Peyer's patch (tissue), 4 donors: Measurements from ENCODE around the gene CCDC197. TPM values are rescaled to one million over a fixed set of nuclear protein-coding genes. Genes with fewer than 3 reads are reported as not detected.

ENCODE experiments used
- DNase-seq, 3 donors: peaks; one replicate each; pipeline ENCODE4 v3.0.0-alpha.2; 2017 to 2019
- H3K27ac ChIP-seq, 4 donors: fragments of 200-600 bp; sonication (generic); one replicate each; pipeline ENCODE4 v1.5.1; 2016 to 2019
- H3K27me3 ChIP-seq, 2 donors: fragments of 200-600 bp; sonication (generic); one replicate each; pipeline ENCODE4 v1.5.1; 2019
- H3K36me3 ChIP-seq, 3 donors: fragments of 200-600 bp; sonication (generic); one replicate each; pipeline ENCODE4 v1.5.1; 2016 to 2019
- H3K4me1 ChIP-seq, 4 donors: fragments of 200-600 bp; sonication (generic); one replicate each; pipeline ENCODE4 v1.5.1; 2016 to 2019
- H3K4me3 ChIP-seq, 4 donors: fragments of 200-600 bp; sonication (generic); 1 replicate in 3 of 4; 2 replicates in 1 of 4; pipeline ENCODE4 v1.5.1; 2016 to 2019; ENCODE audit warnings: mild to moderate bottlenecking in 1 of 4
- H3K9me3 ChIP-seq, 4 donors: fragments of 200-600 bp; sonication (generic); one replicate each; pipeline ENCODE4 v1.5.1; 2016 to 2019; ENCODE audit warnings: mild to moderate bottlenecking in 1 of 4
- CTCF ChIP-seq, 6 experiments: fragments of 450-650 bp in 4 of 6; fragments of 200-600 bp in 2 of 6; sonication (generic) in 1 of 6; IDR thresholded peaks; one replicate each; pipeline ENCODE4 v1.5.1; 2017 to 2019; ENCODE audit warnings: antibody characterized with exemption in 6 of 6, mild to moderate bottlenecking in 3 of 6, moderate library complexity in 1 of 6
- POLR2A ChIP-seq, 2 donors: fragments of 450-650 bp; IDR thresholded peaks; one replicate each; pipeline ENCODE4 v1.5.1; 2017; ENCODE audit warnings: antibody characterized with exemption in 2 of 2, mild to moderate bottlenecking in 2 of 2, moderate library complexity in 2 of 2
- total RNA-seq, 4 donors: library from RNA; depleted of rRNA; stranded (reverse); fragments of >200 nt; gene quantifications; one replicate each; pipeline ENCODE4 v1.1.0, GENCODE V29; 2016

The CCDC197 gene
- total RNA-seq, 4 donors from 2014 or later: not detected

GRCh38 chr14:93994919-93995682 is 2.0 kb upstream of the CCDC197 start:
- no peaks in the 10 kb centered on the region for H3K4me1 ChIP-seq
- H3K36me3 ChIP-seq: no peaks in the 10 kb centered on the region
- no peaks in the 10 kb centered on the region for H3K9me3 ChIP-seq
- peak overlapping the region in 1 of 4 donors; percentile 73 for H3K27ac ChIP-seq
- TF ChIP-seq CTCF (IDR thresholded peaks at IDR 0.05) (no peak), POLR2A (IDR thresholded peaks at IDR 0.05) (no peak)
- no peak for DNase-seq
- H3K27me3 ChIP-seq: no peaks in the 10 kb centered on the region
- no peak overlapping the region for H3K4me3 ChIP-seq

GRCh38 chr14:93996130-93996695 is 888 bp upstream of the CCDC197 start:
- TF ChIP-seq CTCF (IDR thresholded peaks at IDR 0.05) (no peak), POLR2A (IDR thresholded peaks at IDR 0.05) (no peak)
- no peaks in the 10 kb centered on the region for H3K9me3 ChIP-seq
- no peak overlapping the region for H3K4me3 ChIP-seq
- H3K27ac ChIP-seq: peak overlapping the region in 1 of 4 donors; percentile 73
- no peaks in the 10 kb centered on the region for H3K27me3 ChIP-seq
- H3K36me3 ChIP-seq: no peaks in the 10 kb centered on the region
- H3K4me1 ChIP-seq: peaks cover 0 to 4% (median 1%) of the 10 kb centered on the region in 4 donors
- no peak for DNase-seq

GRCh38 chr14:93997916-93998870 is 1.1 kb downstream of the CCDC197 start:
- no peak for DNase-seq
- Histone ChIP-seq H3K27ac (no peak overlapping the region), H3K36me3 (no peaks in the 10 kb centered on the region), H3K4me1 (peaks cover 0 to 5% (median 3%) of the 10 kb centered on the region in 4 donors), H3K4me3 (no peak overlapping the region), H3K9me3 (no peaks in the 10 kb centered on the region), H3K27me3 (no peaks in the 10 kb centered on the region)
- no peak for TF ChIP-seq CTCF (IDR thresholded peaks at IDR 0.05)
- TF ChIP-seq POLR2A (IDR thresholded peaks at IDR 0.05): no peak

GRCh38 chr14:93998871-93999403 is 1.8 kb downstream of the CCDC197 start:
- Histone ChIP-seq H3K36me3 (no peaks in the 10 kb centered on the region), H3K9me3 (no peaks in the 10 kb centered on the region), H3K27ac (no peak overlapping the region), H3K4me3 (no peak overlapping the region), H3K27me3 (no peaks in the 10 kb centered on the region), H3K4me1 (peaks cover 0 to 5% (median 3%) of the 10 kb centered on the region in 4 donors)
- TF ChIP-seq POLR2A (IDR thresholded peaks at IDR 0.05) (no peak), CTCF (IDR thresholded peaks at IDR 0.05) (no peak)
- no peak for DNase-seq

GRCh38 chr14:93999573-93999972 is 2.5 kb downstream of the CCDC197 start:
- no peaks in the 10 kb centered on the region for H3K36me3 ChIP-seq
- H3K27me3 ChIP-seq: no peaks in the 10 kb centered on the region
- no peak overlapping the region for H3K27ac ChIP-seq
- H3K4me1 ChIP-seq: peaks cover 0 to 5% (median 3%) of the 10 kb centered on the region in 4 donors
- DNase-seq: no peak
- TF ChIP-seq POLR2A (IDR thresholded peaks at IDR 0.05) (no peak), CTCF (IDR thresholded peaks at IDR 0.05) (no peak)
- H3K9me3 ChIP-seq: no peaks in the 10 kb centered on the region
- no peak overlapping the region for H3K4me3 ChIP-seq
